ENCODE measurements around the gene EPB41L4A. TPM values are rescaled to one million over a fixed set of nuclear protein-coding genes. Genes with fewer than 3 reads are reported as not detected.
A peak's percentile ranks its signal among the peaks of the same experiment; 100 is the strongest.

The EPB41L4A gene
- total RNA-seq, 1 experiment from 2014 or later: 5.2 TPM

GRCh38 chr5:112348915-112349314 lies 70.2 kb downstream of the EPB41L4A start (continued):
- TF ChIP-seq IRF1 (CRISPR knock-in tag; IDR thresholded peaks at IDR 0.05) (no peak), FOXP1 (CRISPR knock-in tag; IDR thresholded peaks at IDR 0.05; ENCODE audit: borderline replicate concordance) (no peak), ARID4B (CRISPR knock-in tag; IDR thresholded peaks at IDR 0.05; ENCODE audit: borderline replicate concordance) (no peak), ATF2 (CRISPR knock-in tag; IDR thresholded peaks at IDR 0.05; ENCODE audit: borderline replicate concordance, low read depth) (no peak), STAT6 (CRISPR knock-in tag; conservative IDR thresholded peaks at IDR 0.05; ENCODE audit: low read depth) (no peak)

- POLR2A ChIA-PET: no interaction called here
- H3K9me3 Mint-ChIP-seq: no peaks in the 10 kb centered on the region
- no peak overlapping the region for H3K27ac Mint-ChIP-seq
- ATAC-seq (peak; percentile 86), DNase-seq (ENCODE audit: low spot score) (peak; percentile 58)
- no peak for TF ChIP-seq FOXJ3 (CRISPR knock-in tag; IDR thresholded peaks at IDR 0.05; ENCODE audit: borderline replicate concordance)
- CTCF ChIA-PET: interaction anchor here (0.7 to 2.0 kb wide), 3 partner anchors 17 to 59 kb away, joined by 3 to 6 read pairs (median 3); no protein-coding TSS in a partner anchor
- no peaks in the 10 kb centered on the region for H3K27me3 Mint-ChIP-seq (ENCODE audit: low read depth)
- no peaks in the 10 kb centered on the region for H3K36me3 Mint-ChIP-seq
- H3K4me3 Mint-ChIP-seq: no peak overlapping the region
- H3K4me1 Mint-ChIP-seq: peaks cover 3% of the 10 kb centered on the region
Observed at GRCh38 chr5:112348387-112348786, 70.7 kb downstream of the EPB41L4A start.

GRCh38 chr5:112346411-112347044 lies 72.5 kb downstream of the EPB41L4A start:
- no peak for ATAC-seq
- Mint-ChIP-seq H3K27ac (no peak overlapping the region), H3K4me3 (no peak overlapping the region), H3K36me3 (no peaks in the 10 kb centered on the region), H3K4me1 (no peaks in the 10 kb centered on the region), H3K27me3 (ENCODE audit: low read depth) (no peaks in the 10 kb centered on the region), H3K9me3 (no peaks in the 10 kb centered on the region)
- ChIA-PET CTCF (no interaction called here), POLR2A (no interaction called here)
- DNase-seq (ENCODE audit: low spot score): no peak
- TF ChIP-seq CTCF (IDR thresholded peaks at IDR 0.05) (no peak), NFATC4 (CRISPR knock-in tag; IDR thresholded peaks at IDR 0.05) (no peak), ZNF138 (CRISPR knock-in tag; conservative IDR thresholded peaks at IDR 0.05) (no peak), HMGXB4 (CRISPR knock-in tag; IDR thresholded peaks at IDR 0.05) (no peak), FOXP4 (CRISPR knock-in tag; IDR thresholded peaks at IDR 0.05) (no peak), MLX (CRISPR knock-in tag; IDR thresholded peaks at IDR 0.05) (no peak), ZBTB43 (CRISPR knock-in tag; IDR thresholded peaks at IDR 0.05) (no peak), IRF2 (CRISPR knock-in tag; IDR thresholded peaks at IDR 0.05; ENCODE audit: borderline replicate concordance, low read depth) (no peak)
